Measurements from ENCODE around the gene ATXN10.

GRCh38 chr22:45704648-45705047, 33.0 kb downstream of the ATXN10 start:
- TF ChIP-seq ZNF274 (IDR thresholded peaks at IDR 0.05; ENCODE audit: low read depth, low read length) (no peak), POLR2A (IDR thresholded peaks at IDR 0.05; ENCODE audit: borderline replicate concordance, extremely low read depth, insufficient read depth, insufficient read length) (no peak), SP1 (IDR thresholded peaks at IDR 0.05; ENCODE audit: low read depth) (no peak)
- TF ChIP-seq, protein P1, sequence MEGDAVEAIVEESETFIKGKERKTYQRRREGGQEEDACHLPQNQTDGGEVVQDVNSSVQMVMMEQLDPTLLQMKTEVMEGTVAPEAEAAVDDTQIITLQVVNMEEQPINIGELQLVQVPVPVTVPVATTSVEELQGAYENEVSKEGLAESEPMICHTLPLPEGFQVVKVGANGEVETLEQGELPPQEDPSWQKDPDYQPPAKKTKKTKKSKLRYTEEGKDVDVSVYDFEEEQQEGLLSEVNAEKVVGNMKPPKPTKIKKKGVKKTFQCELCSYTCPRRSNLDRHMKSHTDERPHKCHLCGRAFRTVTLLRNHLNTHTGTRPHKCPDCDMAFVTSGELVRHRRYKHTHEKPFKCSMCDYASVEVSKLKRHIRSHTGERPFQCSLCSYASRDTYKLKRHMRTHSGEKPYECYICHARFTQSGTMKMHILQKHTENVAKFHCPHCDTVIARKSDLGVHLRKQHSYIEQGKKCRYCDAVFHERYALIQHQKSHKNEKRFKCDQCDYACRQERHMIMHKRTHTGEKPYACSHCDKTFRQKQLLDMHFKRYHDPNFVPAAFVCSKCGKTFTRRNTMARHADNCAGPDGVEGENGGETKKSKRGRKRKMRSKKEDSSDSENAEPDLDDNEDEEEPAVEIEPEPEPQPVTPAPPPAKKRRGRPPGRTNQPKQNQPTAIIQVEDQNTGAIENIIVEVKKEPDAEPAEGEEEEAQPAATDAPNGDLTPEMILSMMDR (IDR thresholded peaks at IDR 0.05 in 2 of 3, conservative IDR thresholded peaks at IDR 0.05 in 1 of 3; ENCODE audit: borderline replicate concordance in 1 of 3, insufficient read depth in 1 of 3, low read depth in 2 of 3, low read length in 2 of 3): no peak
- TF ChIP-seq, protein P2, sequence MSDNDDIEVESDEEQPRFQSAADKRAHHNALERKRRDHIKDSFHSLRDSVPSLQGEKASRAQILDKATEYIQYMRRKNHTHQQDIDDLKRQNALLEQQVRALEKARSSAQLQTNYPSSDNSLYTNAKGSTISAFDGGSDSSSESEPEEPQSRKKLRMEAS (IDR thresholded peaks at IDR 0.05): no peak
- TF ChIP-seq, protein P3, sequence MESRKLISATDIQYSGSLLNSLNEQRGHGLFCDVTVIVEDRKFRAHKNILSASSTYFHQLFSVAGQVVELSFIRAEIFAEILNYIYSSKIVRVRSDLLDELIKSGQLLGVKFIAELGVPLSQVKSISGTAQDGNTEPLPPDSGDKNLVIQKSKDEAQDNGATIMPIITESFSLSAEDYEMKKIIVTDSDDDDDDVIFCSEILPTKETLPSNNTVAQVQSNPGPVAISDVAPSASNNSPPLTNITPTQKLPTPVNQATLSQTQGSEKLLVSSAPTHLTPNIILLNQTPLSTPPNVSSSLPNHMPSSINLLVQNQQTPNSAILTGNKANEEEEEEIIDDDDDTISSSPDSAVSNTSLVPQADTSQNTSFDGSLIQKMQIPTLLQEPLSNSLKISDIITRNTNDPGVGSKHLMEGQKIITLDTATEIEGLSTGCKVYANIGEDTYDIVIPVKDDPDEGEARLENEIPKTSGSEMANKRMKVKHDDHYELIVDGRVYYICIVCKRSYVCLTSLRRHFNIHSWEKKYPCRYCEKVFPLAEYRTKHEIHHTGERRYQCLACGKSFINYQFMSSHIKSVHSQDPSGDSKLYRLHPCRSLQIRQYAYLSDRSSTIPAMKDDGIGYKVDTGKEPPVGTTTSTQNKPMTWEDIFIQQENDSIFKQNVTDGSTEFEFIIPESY (IDR thresholded peaks at IDR 0.05; ENCODE audit: extremely low read depth, insufficient replicate concordance, low read length): no peak
